HCEC 1CT (cell line): ENCODE measurements around the gene FBXO40.

ENCODE experiments used
- DNase-seq: peaks from one replicate; pipeline ENCODE4 v3.0.0-alpha.2; 2017

The FBXO40 gene

GRCh38 chr3:121663171-121663847 is 70.1 kb downstream of the FBXO40 start:
- DNase-seq, result no peak

DNA sequence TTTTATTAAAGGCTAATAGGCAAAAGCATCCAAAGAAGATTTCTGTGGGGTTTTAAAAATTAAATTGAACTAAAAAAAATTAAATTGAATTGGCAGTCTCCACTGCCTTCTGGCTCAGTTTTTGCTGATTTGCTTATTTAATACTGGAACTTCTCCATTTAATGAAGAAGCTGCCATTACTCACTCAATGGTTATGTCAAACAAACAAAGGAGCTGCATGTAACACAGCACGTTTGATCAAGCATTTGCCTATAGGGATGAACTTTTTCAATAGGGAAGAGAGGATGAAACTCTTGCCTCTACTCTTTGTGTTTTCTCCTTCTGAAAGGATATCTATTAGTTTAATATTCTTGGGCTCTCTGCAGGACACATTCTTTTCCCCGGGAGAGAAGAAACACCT is 72.3 kb downstream of the FBXO40 start:
- no peak for DNase-seq

- no peak for DNase-seq
These were observed 74.2 kb downstream of the FBXO40 start for GRCh38 chr3:121667333-121667732.

DNA sequence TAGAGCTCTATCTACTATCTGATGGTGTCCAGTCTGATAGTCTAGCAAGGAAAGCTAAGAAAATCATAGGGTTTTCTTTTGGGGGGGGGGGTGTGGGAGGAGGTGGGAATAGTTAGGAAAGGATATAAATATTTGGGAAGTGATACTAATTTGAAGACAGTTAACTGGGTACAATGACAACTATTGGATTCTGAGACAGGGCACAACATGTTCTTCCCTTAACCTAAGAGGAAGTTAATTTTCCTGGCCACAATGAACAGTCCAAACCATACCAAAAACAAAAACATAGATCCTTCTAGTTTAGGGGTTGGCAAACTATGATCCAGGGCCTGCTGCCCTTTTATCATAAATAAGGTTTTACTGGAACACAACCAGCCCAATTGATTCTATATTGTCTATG is 77.5 kb downstream of the FBXO40 start:
- DNase-seq, result no peak

DNA sequence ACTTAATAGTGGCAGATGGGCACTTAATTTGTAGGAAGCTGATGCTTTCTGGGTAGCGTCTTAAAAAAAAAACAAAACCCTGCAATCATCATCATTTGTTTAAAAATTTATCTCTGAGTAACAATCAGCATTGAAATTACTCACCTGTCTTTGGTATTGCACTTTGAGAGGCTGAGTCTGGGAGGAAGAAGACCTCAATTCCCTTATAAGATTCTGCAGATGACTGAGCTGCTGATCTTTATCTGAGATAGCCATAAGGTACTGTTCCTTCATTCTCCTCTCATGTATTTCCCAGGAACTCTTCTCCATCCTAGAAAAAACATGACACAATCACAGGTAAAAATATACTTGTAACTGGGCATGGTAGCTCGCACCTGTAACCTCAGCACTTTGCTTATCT is 84.0 kb downstream of the FBXO40 start:
- no peak for DNase-seq
